ENCODE data around the gene LIPI.

DNA sequence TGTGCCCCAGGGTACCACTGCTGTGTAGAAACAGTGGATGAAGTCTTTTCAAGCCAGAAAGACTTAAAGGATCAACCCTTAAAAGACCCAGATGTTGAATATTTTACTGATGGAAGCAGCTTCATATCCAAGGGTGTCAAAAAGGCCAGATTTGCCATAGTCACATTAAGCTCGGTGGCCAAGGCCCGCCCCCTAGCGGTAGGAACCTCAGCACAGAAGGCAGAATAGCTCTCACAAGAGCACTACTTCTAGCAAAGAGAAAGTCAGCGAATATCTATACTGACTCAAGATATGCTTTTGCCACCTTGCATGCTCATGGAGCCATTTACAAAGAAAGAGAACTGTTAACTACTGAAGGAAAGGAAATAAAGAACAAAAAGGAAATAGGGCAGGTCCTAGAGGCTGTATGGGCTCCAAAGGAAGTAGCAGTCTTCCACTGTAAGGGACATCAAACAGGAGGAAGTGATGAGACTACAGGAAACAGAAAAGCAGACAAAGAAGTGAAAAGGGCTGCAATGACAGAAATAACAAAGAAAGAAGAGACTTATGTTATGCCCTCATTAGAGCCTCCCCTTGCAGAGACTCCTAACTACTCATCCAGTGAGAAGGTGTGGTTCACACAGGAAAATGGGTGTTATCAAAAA lies 90.5 kb downstream of the LIPI start:
- TF ChIP-seq, protein P1, sequence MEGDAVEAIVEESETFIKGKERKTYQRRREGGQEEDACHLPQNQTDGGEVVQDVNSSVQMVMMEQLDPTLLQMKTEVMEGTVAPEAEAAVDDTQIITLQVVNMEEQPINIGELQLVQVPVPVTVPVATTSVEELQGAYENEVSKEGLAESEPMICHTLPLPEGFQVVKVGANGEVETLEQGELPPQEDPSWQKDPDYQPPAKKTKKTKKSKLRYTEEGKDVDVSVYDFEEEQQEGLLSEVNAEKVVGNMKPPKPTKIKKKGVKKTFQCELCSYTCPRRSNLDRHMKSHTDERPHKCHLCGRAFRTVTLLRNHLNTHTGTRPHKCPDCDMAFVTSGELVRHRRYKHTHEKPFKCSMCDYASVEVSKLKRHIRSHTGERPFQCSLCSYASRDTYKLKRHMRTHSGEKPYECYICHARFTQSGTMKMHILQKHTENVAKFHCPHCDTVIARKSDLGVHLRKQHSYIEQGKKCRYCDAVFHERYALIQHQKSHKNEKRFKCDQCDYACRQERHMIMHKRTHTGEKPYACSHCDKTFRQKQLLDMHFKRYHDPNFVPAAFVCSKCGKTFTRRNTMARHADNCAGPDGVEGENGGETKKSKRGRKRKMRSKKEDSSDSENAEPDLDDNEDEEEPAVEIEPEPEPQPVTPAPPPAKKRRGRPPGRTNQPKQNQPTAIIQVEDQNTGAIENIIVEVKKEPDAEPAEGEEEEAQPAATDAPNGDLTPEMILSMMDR (IDR thresholded peaks at IDR 0.05), result peak in 3 of 6 experiments; percentile 25 to 37 (median 36)
- no peak for TF ChIP-seq EP300 (IDR thresholded peaks at IDR 0.05)

Measured in upper lobe of left lung (tissue), 4 donors.